ACC112 (cell line): ENCODE results near the gene COPS9.

ENCODE experiments used
- H2AFZ ChIP-seq: fragments of 200-600 bp; sonication (generic); one replicate; pipeline ENCODE4 v1.6.0; 2017; ENCODE audit warnings: antibody characterized with exemption, low read length; ENCODE audit not compliant: unreplicated experiment
- H3K27ac ChIP-seq: fragments of 200-600 bp; sonication (generic); 2 replicates; pipeline ENCODE4 v1.5.1; 2014; ENCODE audit warnings: low read depth, mild to moderate bottlenecking, antibody characterized with exemption, low read length, moderate library complexity
- H3K27me3 ChIP-seq: fragments of 200-600 bp; sonication (generic); 2 replicates; pipeline ENCODE4 v1.6.1; 2014; ENCODE audit warnings: mild to moderate bottlenecking, antibody characterized with exemption, low read length, moderate library complexity, mixed read lengths; ENCODE audit not compliant: insufficient read depth
- H3K36me3 ChIP-seq: fragments of 200-600 bp; sonication (generic); 2 replicates; pipeline ENCODE4 v1.6.1; 2016; ENCODE audit warnings: mild to moderate bottlenecking, antibody characterized with exemption, low read length, moderate library complexity, mixed read lengths; ENCODE audit not compliant: insufficient read depth
- H3K4me1 ChIP-seq: fragments of 200-600 bp; sonication (generic); one replicate; pipeline ENCODE4 v1.6.1; 2016; ENCODE audit warnings: low read length, mixed read lengths; ENCODE audit not compliant: insufficient read depth, unreplicated experiment, control insufficient read depth
- H3K4me3 ChIP-seq: fragments of 200-600 bp; sonication (generic); 2 replicates; pipeline ENCODE4 v1.5.1; 2014; ENCODE audit warnings: mild to moderate bottlenecking, low read depth, low read length
- H3K79me2 ChIP-seq: fragments of 200-600 bp; sonication (generic); one replicate; pipeline ENCODE4 v1.6.0; 2016; ENCODE audit warnings: low read length; ENCODE audit not compliant: control insufficient read depth, unreplicated experiment, insufficient read depth

COPS9 gene

GRCh38 chr2:240106765-240107476 is 29.2 kb downstream of the COPS9 start:
- Histone ChIP-seq H3K36me3 (no peaks in the 10 kb centered on the region), H2AFZ (no peak overlapping the region), H3K27ac (no peak overlapping the region), H3K79me2 (no peaks in the 10 kb centered on the region), H3K27me3 (peaks cover 76% of the 10 kb centered on the region), H3K4me3 (no peak overlapping the region), H3K4me1 (no peaks in the 10 kb centered on the region)

GRCh38 chr2:240105982-240106381 is 30.1 kb downstream of the COPS9 start:
- Histone ChIP-seq H3K27me3 (peaks cover 76% of the 10 kb centered on the region), H2AFZ (no peak overlapping the region), H3K79me2 (no peaks in the 10 kb centered on the region), H3K4me1 (no peaks in the 10 kb centered on the region), H3K27ac (no peak overlapping the region), H3K36me3 (no peaks in the 10 kb centered on the region), H3K4me3 (no peak overlapping the region)

GRCh38 chr2:240103136-240103535 is 33.0 kb downstream of the COPS9 start:
- Histone ChIP-seq H3K79me2 (no peaks in the 10 kb centered on the region), H2AFZ (no peak overlapping the region), H3K27ac (no peak overlapping the region), H3K36me3 (no peaks in the 10 kb centered on the region), H3K4me1 (no peaks in the 10 kb centered on the region), H3K4me3 (no peak overlapping the region), H3K27me3 (peaks cover 82% of the 10 kb centered on the region)

DNA sequence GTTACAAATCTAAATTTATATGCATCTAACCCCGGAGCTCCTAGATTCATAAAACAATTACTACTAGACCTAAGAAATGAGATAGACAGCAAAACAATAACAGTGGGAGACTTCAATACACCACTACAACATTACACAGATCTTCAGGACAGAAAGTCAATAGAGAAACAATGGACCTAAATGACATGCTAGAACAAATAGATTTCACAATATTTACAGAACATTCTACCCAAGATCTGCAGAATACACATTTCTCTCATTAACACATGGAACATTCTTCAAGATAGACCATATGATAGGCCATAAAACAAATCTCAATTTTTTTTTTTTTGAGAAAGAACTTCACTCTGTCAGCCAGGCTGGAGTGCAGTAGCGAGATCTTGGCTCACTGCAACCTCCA is 37.8 kb downstream of the COPS9 start:
- no peak overlapping the region for H3K27ac ChIP-seq
- no peaks in the 10 kb centered on the region for H3K36me3 ChIP-seq
- H3K27me3 ChIP-seq: peaks cover 99% of the 10 kb centered on the region

GRCh38 chr2:240095556-240096523 is 40.3 kb downstream of the COPS9 start:
- Histone ChIP-seq H3K79me2 (no peaks in the 10 kb centered on the region), H2AFZ (no peak overlapping the region), H3K27me3 (peaks cover 85% of the 10 kb centered on the region), H3K4me3 (no peak overlapping the region), H3K4me1 (no peaks in the 10 kb centered on the region), H3K27ac (no peak overlapping the region), H3K36me3 (no peaks in the 10 kb centered on the region)

More for the DNA sequence above, 37.8 kb downstream of the COPS9 start:
- Histone ChIP-seq H3K4me1 (no peaks in the 10 kb centered on the region), H3K79me2 (no peaks in the 10 kb centered on the region), H3K4me3 (no peak overlapping the region), H2AFZ (no peak overlapping the region)

DNA sequence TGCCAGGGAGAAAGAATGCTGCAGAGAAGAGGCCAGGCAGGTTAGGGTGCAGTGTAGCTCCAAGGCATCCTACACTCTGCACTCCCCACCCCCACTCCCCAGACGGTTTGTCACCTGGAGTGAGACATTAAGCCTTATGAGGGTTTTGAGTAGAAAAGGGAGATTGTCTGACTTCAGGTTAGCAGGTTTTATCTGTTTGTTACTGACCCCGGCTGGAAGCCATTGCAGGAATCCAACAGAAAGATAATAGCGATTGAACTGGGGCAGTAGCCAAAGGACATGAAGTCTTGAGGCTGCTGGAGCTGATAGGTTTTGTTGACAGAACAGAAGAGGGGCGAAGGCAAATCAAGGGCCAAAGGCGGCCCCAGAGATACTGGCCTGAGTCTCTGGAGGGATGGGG is 46.8 kb downstream of the COPS9 start:
- Histone ChIP-seq H3K4me1 (no peaks in the 10 kb centered on the region), H3K27ac (no peak overlapping the region), H3K27me3 (peaks cover 52% of the 10 kb centered on the region), H2AFZ (no peak overlapping the region), H3K36me3 (no peaks in the 10 kb centered on the region), H3K79me2 (no peaks in the 10 kb centered on the region), H3K4me3 (no peak overlapping the region)

- Histone ChIP-seq H3K36me3 (no peaks in the 10 kb centered on the region), H2AFZ (no peak overlapping the region), H3K27me3 (peaks cover 56% of the 10 kb centered on the region), H3K27ac (no peak overlapping the region), H3K4me1 (no peaks in the 10 kb centered on the region), H3K79me2 (no peaks in the 10 kb centered on the region), H3K4me3 (no peak overlapping the region)
These were observed 49.5 kb downstream of the COPS9 start for GRCh38 chr2:240086563-240086962.
